HG03139 (cell line): ENCODE data around the gene ANKRD1.
"Not testable (repeated sequence)": the region's sequence is repeated elsewhere in the genome, so short reads cannot be mapped to it uniquely, and the experiment has no call there.

ENCODE experiments used
- ATAC-seq: cut with Tn5 transposase; IDR thresholded peaks from one replicate; pipeline ENCODE4 v1.9.1; 2021; ENCODE audit not compliant: unreplicated experiment

Gene ANKRD1

DNA sequence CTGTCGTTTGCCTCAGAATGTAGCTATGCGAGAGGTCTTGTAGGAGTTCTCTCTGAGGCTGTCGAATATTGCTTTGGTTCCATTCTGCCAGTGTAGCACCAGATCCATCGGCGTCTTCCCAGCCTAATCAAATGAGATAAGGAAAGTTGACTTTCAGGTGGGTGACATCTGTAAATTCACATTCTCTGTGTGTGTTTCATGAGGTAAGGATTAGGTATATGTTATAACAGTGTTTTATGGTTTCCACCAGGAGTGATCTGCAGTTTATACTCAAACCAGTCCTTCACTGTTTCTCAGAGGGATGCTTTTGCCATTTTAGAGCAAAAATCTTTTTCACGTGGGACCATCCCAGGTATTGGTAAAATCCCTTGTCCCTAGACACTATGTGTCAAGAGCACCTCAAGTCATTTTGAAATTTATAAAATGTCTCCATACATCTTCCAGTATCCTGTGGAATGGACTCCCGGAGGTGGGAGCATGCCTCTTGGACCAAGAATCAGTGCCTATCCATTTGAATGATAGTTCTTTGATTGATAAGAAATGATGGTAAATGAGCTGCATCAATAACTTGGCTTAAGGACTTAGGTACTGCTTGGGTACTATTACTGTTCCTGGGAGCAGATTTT, 7.9 kb downstream of the ANKRD1 start:
- no peak for ATAC-seq

DNA sequence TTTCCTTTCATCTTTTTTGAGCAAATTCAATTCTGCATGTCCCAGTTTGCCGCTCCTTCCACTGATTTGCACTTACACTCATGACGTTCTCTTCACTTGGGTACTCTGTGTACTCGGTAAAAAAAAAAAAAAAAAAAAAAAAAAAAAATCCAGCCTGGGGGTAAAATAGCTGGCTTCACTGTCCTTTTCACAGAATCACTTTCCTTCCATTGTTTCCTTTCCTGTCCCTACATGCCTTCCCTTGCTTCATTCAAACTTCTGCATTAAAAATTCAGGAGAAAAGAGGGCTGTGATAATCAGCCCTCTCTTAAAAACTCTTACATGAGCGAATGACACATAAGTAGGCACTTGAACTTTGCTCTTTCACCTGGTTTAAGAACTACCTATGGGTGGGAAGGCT, 8.7 kb downstream of the ANKRD1 start:
- no peak for ATAC-seq

DNA sequence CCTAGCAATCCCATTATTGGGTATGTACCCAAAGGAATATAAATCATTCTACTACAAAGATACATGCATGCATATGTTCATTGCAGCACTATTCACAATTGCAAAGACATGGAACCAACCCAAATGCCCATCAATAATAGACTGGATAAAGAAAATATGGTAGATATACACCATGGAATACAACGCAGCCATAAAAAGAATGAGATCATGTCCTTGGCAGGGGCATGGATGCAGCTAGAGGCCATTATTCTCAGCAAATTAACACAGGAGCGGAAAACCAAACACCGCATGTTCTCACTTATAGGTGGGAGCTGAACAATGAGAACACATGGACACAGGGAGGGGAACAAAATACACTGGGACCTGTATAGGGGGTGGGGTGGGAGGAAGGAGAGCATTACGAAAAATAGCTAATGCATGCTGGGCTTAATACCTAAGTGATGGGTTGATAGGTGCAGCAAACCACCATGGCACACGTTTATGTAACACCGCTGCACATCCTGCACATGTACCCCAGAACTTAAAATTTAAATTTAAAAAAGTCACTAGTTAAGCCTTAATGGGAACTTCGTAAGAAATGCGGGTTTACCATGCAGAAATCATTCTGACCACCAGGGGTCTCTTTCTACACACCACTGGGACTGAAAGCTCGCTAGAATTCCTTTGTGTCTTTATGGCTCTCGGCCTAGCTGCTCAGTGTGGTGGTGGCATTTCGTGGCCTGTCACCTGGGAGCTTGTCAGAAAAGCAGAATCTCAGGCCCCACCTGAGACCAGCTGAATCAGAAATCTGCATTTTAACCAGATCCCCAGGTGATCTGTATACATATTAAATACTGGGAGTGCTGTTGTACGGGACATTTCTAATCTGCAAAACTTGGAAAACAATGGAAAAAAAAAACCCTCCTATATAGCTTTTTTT, 9.5 kb downstream of the ANKRD1 start:
- peak; percentile 82 for ATAC-seq

DNA sequence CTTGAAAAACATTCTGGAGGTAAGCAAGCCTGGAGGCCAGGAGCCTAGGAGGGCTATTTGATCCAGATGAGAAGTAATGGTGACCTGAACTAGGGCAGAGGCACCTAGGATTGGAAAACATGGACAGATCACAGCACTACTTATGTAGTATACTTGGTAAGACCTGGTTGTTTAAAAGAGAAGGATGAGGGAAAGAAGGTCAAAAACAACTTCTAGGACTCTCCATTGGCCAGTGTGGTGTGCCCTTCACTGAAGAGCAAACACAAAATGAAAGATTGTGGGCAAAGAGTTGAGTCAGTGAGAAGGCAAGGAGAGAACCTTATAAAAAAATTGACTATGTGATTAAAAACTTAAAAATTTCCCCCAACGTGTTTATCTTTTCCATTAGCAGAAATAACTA, 14.3 kb downstream of the ANKRD1 start:
- no peak for ATAC-seq

DNA sequence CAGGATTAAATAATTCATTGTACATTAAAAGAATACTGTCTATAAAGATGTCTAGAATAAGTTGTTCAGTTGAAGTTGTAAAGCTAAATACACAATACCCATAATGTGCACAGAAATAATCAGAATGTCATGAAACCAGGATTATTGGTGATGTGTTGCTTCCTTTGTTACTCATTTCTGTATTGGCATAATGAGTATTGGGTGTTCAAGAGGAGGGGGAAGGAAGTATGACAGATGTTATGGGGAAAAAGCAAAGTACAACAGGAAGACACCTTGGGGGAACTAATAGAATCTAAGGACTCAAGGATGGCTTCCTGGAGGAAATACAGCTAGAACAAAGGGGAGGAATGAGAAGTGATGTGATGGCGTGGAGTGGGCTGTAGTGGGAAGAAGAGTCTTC, 15.0 kb downstream of the ANKRD1 start:
- ATAC-seq = no peak

DNA sequence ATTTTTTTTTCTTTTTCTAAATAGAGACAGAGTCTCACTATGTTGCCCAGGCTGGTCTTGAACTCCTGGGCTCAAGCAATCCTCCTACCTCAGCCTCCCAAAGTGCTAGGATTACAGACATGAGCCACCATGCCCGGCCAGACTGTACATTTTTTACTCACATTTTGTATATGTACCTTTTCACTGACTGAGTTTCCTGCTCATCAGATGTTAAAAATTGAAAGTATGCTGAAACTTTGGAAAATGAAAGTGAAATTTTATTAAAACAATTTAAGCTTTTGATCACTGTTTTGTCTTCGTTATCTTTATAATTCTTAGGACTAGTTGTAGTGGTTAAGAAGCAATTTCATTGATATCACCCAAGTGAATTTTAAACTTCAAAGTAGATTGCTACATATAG, 24.0 kb downstream of the ANKRD1 start:
- ATAC-seq = not testable (repeated sequence)

DNA sequence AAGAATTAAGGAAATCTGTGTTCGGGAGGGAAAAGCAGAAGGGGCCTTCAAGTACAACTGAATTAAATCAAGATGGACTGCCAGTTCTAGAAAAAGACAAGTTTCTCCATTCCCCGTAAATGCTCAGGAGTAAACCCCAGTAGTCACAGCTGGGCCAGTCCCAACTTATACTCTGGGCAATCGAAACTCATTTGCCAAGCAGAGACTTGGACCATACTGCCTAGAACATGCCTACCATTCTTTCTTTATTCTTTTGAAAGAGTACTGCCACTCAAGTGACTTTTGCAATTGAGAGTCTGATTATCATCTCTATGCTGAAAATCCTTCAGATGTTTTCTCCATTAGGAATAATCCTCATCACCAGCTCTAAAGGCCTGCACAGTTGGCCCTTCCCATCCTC, 27.7 kb downstream of the ANKRD1 start:
- no peak for ATAC-seq

DNA sequence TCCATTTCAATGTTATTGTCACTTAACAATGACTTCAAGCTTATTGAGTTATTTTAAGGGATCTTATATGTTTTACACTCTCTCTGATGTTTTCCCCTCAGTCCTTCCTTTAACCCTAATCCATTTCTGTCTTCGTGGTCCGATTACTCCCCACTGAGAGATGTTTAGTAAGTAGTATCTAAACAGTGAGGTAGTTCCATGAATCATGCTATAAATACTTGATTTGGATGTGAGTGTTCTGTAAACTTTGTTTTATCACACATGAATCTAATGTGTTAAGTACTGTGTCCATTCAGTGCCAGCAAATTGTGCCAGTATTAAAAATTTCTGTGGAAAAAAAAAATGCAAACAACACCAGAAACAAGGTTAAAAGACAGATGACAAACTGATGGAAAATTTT, 30.5 kb downstream of the ANKRD1 start:
- ATAC-seq = no peak

DNA sequence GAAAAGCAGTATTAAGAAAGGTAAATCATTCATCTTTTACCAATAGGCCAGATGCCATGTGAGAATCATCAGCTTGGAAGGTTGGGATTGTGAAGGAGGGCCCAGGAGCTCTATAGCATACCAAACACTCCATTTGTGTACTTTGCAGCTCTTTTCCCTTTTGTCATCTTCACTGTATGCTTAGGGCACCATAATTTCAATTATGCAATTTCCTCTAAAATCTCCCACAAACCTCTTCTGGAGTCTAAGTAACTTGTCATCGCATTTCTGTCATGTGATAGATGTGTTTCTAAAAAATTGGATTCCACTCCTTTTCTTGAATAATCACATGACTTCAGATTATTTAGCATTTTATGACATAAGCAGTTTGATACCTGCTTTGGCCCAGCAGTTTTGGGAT, 31.3 kb downstream of the ANKRD1 start:
- ATAC-seq = no peak

DNA sequence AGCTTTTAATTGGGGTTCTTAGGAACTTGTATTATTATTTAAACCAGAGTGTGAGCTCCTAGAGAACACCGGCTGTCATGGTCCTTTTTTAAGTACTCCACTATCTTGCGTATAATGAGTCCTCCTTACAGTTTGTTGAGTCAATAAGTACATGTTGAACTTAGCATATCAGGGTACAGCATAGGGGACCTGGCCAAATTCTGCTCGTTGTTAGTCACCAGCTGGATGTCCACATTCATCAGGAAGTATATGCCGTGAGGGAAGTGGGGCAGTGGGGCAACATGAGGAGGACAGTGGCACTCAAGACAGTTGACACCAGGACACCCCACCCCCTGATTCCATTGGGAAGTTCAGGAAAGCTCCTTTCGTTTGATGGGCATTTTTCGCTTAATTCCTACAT, 32.5 kb downstream of the ANKRD1 start:
- no peak for ATAC-seq

DNA sequence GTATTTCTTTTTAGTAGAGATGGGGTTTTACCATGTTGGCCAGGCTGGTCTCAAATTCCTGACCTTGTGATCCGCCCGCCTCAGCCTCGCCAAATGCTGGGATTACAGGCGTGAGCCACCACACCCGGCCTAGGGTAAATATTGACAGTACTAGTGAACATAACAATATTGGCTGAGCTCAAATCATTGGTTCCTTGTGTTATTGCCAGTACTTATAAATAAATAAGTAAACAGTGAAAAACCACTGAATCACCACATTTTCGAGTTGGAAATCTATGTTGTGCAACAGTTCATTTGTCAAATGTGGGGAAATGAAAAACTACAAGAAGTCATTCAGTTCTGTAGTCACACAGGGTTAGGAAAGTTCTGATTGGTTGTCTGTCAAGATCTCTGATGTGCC, 33.3 kb downstream of the ANKRD1 start:
- no peak for ATAC-seq

DNA sequence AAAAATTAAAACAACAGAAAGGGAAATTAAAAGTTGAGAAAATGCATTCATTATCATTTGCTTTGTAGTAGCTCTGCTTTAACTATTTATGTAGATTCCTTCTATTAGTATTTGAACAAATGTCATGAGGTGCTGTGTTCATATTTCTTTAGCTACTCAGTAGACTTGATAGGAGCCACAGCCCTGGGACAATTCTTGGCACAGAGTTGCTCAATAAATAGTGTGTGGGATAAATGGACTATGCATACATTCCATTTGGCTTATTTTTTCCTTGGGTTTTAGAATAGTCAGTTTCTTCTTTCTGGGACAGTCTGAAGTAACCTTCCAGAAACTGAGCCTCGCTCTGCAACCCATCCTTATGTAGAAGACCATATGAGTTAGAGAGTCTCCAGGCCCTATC, 35.7 kb downstream of the ANKRD1 start:
- ATAC-seq = no peak

DNA sequence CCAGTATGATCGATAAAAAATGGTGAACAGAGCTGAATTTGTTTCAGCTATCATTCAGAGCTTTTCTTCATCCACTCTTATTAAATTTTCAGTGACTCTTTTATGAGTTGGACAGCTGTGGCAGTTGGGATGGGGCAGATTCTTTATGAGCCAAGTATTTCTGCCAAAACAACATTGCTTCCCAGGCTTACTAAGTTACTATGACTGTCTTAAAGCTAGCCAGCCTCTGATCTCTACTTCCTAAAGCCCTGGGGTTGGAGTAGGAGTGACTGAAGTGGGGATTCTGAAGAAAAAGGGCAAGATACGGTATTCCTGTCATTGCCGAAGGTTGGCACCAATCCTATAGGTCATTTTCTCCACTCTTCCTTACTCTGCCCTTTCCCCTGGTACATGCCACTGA, 36.5 kb downstream of the ANKRD1 start:
- ATAC-seq = no peak

DNA sequence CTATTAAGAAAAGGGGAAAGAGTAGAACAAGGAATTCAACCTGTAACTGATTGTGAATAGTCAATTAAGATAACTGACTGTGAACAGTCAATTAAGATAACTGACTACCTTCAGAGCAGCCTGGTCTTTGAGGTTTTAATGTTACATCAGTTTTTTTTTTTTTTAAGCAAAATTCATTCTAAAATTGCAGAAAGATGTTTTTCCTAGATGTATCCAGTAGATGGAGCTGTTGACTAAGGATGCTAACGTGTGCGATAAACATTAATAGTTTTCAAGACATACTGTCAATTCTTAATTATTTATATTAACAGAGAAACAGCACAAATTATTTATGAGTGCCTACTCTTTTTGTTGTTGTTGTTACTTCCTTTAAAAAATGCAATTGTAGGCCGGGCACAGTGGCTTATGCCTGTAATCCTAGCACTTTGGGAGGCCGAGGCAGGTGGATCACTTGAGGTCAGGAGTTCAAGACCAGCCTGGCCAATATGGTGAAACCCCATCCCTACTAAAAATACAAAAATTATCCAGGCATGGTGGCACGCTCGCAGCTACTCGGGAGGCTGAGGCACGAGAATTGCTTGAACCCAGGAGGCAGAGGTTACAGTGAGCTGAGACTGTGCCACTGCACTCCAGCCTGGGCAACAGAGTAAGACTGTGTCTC, 40.7 kb downstream of the ANKRD1 start:
- ATAC-seq = not testable (repeated sequence)

DNA sequence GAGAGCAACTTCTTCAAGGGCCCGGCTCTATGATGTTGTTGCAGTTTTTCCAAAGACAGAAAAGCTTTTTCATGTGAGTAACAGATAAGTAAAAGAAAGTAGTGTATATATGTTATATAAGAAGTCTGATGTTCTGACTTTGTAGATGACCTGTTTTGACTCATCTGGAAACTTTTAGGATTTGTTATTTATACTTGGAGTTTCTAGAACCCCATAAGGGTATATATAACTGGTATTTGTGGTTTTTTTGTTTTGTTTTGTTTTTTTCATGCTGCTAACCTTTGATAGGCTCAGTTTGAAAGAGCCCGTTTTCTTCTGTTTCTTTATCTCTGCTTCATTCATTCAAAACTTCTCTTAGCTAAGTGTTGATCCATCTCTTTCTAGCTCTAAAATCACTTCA, 41.8 kb downstream of the ANKRD1 start:
- ATAC-seq = no peak

DNA sequence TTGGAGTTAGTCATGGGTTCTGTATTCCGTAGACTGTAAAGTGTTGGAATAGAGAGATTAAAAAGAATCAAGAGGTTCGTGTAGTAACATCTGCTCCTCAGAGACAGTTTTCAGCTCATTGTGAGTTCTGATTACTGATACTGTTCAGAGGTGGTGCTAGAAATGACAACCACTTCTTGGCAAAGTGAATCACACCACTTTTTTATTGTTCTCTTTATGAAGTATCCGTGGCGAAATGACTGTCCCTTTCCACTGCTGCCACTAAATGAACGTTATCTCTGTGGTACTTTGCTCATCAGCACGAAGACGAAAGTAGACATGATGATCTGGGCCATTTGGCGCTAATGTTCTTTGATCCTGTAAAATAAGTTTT, 48.3 kb downstream of the ANKRD1 start:
- no peak for ATAC-seq

DNA sequence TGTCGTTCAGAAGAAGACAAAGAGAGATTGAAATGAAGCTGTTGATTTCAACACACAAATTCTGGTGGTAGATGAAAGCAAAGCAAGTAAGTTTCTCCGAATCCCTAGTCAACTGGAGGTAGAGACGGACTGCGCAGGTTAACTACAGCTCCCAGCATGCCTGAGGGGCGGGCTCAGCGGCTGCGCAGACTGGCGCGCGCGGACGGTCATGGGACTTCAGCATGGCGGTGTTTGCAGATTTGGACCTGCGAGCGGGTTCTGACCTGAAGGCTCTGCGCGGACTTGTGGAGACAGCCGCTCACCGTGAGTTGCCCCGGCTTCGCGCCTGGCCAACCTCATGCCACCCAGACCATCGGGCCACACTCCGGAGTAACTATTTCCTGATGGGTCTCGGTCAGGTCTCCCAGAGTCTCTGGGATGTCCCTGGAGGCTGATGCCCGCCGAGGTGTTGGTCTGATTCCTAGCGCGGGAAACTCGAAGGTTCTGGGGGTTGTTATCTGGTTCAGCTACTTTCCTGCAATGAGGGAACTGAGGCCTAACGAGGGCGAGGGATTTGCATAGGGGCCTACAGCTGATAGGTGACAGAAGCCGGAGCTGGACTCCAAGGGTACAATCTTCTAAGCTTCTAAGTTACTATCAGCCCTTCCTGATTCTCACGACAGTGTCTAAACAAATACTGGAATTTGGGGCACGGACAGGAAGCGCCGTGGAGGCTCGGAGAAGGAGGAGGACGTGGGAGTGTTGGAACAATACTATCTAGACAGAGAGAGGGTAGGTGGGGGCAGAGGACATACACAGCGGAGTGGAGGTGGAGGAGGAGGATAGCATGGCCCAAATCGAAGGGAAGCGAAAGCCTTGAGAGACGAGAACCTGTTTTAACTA, 48.9 kb downstream of the ANKRD1 start, which contains the start of gene RPP30:
TSS of gene RPP30 (plus strand) at position 209 of the 882 bp plus-strand sequence. CDS start at position 222, 13 bp downstream.
- ATAC-seq = peak; percentile 98

DNA sequence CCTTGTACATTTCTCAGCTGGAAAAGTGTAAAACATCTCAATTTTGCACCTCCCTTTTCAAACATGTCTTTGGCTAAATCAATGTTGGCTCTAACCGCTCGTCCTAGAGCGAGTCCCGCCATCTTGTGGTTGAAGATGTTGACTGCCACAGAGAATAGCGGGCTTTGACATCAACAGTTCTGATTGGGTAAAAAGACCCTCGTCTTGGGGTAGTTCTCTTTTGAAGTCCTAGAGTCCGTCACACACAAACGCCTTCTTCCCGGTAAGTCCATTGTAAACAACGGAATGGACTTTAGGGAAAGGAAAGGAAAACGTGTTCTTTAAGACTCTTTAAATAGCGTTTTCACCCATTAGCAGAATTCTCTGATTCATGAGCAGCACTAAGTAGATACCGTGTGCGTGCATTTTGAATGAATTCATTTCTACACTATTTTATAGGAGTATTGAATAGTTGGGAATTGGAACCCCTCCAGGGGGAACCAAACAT, 49.6 kb downstream of the ANKRD1 start:
- peak; percentile 50 for ATAC-seq

DNA sequence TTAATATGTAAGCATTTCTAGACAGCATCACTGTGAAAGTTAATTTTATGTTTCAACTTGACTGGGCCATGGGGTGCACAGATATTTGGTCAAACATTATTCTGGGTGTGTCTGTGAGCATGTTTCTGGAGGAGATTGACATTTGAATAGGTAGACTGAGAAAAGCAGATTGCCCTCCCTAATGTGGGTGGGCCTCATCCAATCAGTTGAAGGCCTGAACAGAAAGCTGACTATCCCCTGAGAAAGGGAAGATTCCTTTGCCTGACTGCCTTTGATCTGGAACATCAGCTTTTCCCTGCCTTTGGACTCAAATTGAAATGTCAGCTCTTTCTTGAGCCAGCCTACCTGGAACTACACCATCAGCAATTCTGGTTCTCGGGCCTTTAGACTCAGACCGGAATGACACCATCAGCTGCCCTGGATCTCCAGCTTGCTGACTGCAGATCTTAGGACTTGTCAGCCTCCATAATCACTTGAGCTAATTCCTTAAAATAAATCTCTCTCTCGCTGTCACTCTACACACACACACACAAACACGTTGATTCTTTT, 54.8 kb downstream of the ANKRD1 start:
- no peak for ATAC-seq

DNA sequence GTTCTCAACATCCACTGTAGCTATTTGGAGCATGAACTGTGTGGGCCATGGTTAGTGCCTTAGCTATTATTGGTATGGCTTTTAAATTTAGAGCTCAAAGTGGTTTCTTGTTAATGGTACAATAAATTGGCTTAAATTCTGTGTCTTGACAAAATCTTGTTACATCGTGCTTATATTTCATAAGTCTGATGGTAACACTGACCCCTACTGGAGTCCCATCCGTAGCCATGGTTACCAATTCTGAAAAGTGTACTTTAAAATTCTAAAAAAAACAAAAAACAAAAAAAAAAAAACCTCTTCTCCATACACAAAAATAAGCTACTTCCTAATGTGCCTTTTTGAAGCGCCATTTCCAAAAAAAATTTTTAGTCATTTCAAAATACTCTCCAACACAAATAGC, 55.5 kb downstream of the ANKRD1 start:
- ATAC-seq = no peak
